LNCAP (cell line): ENCODE data around the gene CACNA1G.

Source experiments
- TF ChIP-seq, protein P1 (sequence below): fragments of 450-650 bp; IDR thresholded peaks from 2 replicates; pipeline ENCODE4 v1.5.1; 2017; ENCODE audit warnings: mild to moderate bottlenecking

The CACNA1G gene

DNA sequence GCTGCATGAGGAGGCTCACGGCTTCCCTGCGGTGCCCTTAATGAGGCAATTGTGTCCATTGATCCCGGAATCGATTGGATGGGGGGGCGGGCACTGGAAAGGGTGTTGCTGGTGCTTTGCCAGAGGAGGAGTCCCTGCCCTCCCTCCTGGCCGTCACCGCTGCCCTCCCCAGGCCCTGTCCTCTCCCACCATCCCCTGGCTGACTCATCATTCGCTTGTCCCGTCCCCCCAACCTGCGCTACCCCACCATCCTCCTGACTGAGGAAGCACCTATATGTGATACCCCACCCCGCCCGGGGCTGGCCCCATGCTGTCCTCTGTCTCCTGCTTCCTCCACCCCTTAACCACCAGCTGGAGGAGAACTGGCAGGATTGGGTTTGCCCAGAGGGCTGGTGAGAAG is 20.8 kb downstream of the CACNA1G start:
- TF ChIP-seq, protein P1, sequence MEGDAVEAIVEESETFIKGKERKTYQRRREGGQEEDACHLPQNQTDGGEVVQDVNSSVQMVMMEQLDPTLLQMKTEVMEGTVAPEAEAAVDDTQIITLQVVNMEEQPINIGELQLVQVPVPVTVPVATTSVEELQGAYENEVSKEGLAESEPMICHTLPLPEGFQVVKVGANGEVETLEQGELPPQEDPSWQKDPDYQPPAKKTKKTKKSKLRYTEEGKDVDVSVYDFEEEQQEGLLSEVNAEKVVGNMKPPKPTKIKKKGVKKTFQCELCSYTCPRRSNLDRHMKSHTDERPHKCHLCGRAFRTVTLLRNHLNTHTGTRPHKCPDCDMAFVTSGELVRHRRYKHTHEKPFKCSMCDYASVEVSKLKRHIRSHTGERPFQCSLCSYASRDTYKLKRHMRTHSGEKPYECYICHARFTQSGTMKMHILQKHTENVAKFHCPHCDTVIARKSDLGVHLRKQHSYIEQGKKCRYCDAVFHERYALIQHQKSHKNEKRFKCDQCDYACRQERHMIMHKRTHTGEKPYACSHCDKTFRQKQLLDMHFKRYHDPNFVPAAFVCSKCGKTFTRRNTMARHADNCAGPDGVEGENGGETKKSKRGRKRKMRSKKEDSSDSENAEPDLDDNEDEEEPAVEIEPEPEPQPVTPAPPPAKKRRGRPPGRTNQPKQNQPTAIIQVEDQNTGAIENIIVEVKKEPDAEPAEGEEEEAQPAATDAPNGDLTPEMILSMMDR, result no peak

DNA sequence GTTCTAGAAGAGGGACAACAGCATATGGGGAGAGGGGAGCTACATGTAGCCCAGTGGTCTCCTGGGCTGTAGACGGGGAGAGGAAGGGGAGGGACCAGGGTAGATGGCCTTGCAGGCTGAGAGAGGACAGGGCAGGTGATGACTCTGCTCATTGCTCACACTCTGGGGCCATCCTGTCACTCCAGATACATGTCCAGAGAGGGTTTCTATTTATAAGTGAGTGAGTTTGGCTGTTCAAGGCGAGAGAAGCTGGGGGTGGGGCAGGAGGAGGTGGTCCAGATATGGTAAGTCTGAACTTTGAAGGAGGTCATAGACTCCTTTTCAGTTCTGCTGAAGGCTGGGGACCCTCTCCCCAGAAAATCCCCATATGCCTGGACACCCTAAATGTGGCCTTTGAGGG is 22.2 kb downstream of the CACNA1G start:
- TF ChIP-seq, protein P1, result no peak

DNA sequence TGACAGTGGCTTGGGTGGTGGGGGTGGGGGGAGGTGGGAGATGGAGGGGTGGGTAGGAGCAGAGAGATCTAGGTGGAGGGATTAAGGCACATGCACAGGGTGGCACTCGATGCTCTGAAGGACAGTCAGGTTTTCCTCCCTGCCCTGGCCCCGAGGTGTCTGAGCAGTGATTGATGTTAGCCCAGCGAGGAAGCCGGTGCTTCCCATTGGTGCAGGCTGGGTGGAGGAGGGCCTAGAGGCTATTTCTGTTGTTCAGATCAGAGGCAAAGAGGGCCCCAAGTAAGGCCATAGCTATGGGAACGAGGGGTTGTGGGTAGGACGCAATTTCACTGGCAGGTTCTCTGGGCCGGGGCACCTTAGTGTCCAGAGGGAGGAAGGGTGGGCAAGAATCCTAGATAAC is 23.1 kb downstream of the CACNA1G start:
- TF ChIP-seq, protein P1, result no peak

DNA sequence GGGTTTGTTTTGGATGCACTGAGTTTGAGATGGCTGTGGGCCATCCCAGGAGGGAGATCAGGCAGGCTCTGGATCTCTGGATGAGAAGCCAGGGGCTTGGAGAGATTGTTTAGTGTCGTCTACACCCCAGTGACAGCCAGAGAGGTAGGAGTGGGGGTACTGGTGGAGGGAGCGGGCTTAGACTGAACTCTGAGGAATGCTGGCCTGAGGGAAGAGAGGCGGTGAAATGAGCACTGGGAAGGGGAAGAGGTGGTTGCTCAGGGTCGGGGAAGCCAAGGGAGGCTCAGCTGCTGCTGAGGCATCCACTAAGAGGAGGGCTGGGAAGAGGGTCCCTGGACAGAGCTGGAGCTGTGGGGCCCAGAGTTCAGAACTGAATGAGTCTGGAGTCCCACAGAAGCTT is 23.6 kb downstream of the CACNA1G start:
- TF ChIP-seq, protein P1, result no peak

DNA sequence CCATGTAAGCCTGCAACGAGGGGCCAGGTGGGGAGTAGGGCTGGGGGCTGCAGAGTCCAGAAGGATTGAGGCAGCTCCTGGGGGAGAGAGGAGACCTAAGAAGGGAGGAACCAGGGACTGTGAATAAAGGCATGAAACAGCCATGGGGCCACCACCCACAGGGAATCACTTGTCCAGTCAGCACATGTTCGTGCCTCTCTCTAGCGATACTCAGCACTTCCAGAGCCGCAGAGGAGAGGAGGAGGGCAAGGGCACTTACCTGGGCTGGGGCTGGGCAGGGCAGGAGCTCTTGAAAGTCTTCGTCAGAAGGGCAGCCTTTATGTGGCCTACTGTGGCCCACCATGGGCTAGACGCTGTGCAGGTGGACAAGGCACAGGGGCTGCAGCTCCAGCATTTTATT is 24.2 kb downstream of the CACNA1G start:
- TF ChIP-seq, protein P1, result no peak

DNA sequence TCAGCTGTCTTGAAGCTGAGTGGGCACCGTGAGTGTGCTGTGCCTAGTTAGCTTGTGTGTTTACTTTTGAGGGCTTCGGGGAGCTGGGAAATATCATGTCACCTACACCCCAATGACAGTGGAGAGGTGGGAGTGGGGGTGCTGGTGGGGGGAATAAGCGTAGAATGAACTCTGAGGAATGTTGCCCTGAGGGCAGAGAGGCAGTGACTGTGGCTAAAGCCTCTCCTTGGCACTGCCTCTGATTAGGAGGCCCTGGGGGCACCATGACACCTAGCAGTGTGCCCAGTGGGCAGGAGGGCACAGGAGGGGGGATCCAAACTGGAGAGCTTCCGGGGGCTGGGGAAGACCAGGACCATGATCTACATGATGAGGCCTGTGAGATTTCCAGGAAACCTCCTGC is 24.8 kb downstream of the CACNA1G start:
- TF ChIP-seq, protein P1, result no peak

DNA sequence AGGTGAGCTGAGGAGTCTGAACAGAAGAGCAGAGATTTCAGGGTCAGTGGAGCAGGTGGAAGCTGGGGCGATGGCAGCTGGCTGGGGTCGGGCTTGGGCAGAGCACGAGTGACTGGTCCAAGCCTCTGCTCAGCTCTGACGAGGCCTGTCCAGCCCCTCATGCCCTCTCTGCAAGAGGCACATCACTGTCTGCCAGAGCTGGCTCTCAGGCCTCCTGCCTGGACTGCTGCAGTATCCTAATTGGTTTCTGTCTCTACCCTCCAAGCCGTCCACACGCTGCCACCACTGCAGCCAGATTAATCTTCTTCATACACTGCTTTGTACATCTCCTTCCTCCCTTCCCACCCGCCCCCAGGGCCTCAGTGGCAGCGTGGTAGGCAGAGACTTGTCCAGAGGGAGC is 25.4 kb downstream of the CACNA1G start:
- TF ChIP-seq, protein P1, result no peak
